Erythroblast (primary cell): Measurements from ENCODE around the gene LAMB3.

Experiments used
- GATA1 ChIP-seq: IDR thresholded peaks from 2 replicates; pipeline ENCODE4 v1.6.1; 2011; ENCODE audit warnings: low read depth, mild to moderate bottlenecking, control low read depth, low read length, moderate library complexity
- POLR2A ChIP-seq: IDR thresholded peaks from 2 replicates; pipeline ENCODE4 v1.6.1; 2011; ENCODE audit warnings: mild to moderate bottlenecking, low read length

GRCh38 chr1:209674957-209675564 is 22.8 kb upstream of the LAMB3 start, which contains the start of gene G0S2:
- peak; percentile 34 for TF ChIP-seq POLR2A
- no peak for TF ChIP-seq GATA1
